ENCODE results near the gene EBF3.

EBF3 gene

DNA sequence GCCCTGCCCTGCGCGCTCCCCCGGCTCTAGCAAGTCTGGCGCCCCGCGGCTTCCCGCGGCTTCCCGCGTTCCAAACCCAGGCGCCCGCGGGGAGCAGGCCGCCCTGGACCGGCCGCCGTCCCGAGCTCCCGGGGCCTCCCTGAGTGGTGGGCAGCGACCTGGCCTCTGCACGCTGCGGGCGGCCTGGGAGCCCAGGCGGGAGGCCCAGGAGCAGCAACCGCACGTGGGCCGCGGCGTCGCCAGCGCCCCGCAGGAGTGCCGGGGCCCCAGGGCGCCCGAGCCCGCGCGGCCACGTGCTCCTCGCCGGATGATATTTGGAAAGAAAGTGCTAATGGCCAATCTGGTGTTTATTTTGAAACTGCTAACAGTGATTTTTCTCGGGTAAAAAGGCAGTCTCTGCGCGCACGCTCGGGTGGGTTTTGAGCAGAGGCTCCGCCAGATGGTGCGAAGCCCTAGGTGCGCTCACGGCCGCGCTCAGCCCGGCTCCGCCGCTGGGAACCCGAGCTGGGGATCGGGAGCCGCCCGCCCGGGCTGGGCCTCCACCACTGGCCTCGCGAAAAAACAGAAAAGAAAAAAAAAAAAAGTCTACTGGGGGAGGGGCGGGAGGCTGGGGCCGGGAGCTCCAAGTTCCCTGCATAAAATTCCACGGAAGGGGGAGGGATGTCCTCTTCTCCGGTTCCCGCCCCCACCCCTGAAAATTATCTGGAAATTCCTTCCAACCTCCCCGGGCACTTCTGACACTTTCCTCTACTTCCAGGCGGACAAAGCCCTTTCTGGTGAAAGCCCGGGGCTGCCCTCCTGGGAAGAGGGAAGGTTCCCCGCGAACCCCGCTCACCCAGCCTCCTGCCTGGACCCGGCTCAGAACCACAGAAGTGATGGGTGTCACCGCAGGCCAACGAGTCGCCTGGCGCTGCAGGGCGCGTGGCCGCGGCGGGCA is 4.3 kb downstream of the EBF3 start:
- DNase-seq (ENCODE audit: low read depth in 3 of 3), result no peak

DNA sequence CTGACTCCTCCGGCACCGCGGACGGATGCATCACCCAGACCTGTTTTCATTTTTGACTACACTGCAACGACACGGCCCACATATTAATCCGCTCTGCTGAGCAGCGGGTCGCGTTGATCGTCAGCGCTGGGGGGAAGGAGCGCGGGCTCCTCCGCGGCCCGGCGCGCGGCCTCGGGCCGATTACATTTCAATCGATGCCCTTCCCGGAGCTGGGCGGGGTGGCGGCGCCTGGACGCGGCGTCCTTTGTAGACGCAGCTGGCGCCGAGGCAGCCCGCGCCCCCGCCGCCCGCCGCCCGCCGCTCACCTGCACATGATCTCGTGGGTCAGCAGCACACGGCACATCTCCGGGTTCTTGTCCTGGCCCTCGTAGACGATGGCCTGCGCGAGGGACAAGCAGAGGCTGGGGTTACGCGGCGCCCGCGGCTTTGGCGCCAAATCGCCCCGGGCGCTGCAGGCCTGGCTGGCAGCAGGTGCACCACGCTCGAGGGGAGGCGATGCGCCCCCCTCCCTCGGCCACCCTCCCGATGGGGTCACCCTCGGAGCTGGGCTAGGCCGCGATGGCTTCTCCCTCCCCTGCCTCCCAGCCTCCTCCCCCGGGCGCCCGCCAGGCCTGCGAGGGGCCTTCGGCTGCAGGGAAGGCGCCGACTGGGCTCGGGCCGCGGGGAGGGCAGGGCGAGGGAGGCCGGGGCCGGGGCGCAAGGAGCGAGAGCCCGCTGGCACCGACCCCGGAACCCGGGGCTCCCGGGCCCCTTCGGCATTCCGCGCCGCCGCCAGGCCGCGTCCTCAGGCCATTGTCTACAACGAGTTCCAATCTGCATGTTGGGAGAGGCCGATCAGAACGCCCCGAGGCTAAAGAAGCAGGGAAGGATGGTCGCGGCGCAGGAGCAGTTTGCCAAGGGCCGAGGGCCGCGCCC is 5.2 kb downstream of the EBF3 start:
- no peak for DNase-seq (ENCODE audit: low read depth in 3 of 3)

DNA sequence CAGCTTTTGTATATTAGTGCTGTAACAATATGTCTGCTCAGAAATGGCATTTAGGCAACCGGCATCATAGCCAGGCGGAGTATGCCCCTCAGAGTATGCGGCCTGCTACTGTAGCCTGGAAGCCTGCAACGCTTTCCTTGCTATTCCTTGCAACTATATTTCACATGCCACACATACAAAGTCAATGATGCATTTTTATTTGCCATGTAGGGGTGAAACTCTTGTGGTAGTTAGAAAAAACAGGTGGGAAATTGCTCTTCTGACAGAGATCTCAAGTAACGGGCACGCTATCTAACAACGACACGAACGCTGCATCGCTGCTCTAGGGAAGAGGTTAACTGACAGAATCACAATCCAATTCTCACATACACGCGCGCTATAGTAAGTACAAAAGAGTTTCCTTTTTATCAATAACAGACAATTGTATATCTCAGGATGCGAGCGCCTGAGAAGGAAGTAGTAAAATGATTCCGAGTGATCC is 5.9 kb downstream of the EBF3 start:
- DNase-seq (ENCODE audit: low read depth in 3 of 3), result no peak

DNA sequence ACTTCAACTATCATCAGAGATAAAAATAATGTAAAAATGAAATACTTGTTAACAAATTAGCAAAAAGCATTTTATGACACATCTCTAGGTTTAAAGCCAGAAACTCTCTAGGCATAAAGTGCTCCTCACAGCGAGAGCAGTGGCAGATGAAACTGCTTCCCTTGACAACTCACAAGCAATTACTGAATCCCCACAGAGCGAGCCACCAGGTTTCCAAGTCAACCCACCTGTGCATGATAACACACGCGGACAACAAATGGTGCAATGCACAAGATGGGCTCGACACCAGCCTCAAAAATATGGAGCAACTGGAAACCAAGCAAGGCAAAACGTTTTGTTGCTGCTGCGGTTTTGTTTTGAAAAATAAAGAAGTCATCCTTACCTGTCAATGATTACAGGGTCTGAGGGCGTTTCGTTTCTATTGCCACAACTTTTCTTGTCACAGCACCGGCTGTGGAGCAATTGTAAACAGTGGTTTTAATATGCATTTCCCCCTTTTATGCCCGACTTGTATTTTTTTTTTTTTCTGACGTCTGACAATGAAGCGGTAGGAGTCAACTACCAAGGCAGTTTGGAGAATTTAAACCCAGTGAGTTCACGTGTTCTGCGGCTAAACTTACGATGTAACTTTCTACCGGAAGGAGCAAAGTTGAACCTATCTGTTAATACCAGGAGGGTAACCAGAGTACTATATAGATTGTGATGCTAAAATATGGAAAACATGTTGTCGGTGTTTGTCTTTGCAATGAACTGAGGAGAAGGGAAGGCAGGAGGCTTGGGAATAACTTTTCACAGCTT is 7.0 kb downstream of the EBF3 start:
- no peak for DNase-seq (ENCODE audit: low read depth in 3 of 3)

GRCh38 chr10:129956286-129956670 is 7.8 kb downstream of the EBF3 start:
- DNase-seq (ENCODE audit: low read depth in 3 of 3), result no peak

DNA sequence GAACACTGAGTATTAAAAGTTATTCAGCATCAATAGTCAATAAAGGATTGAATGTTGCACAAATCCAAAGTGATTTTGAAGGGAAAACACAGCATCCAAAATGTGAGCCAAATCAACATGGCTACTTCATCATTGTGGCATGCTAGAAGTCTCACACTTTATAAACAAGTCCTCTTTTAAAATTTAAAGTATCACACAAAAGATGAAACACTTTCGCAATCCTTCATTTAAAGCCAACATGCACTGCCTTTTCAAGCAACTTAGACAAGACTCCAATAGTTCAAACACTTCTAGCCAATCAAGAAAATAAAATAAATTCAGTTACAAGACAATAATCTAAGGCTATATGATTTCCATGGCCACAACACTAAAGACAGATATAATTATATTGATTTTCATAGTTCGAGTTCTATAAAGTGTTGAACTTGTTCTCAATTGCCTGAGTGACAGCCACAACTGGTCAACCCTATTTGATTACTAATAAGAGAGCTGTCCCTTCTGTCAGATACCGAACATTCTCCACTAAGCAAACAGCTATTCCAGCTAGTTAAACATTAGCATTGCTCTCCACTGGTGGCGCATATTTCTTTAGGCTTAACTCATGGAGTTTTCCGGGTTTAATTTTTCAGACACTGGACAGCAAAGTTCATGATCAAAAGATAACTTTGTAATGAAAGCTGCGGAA is 8.3 kb downstream of the EBF3 start:
- DNase-seq (ENCODE audit: low read depth in 3 of 3), result no peak

GRCh38 chr10:129954492-129955315 is 9.4 kb downstream of the EBF3 start:
- DNase-seq (ENCODE audit: low read depth in 3 of 3), result no peak

DNA sequence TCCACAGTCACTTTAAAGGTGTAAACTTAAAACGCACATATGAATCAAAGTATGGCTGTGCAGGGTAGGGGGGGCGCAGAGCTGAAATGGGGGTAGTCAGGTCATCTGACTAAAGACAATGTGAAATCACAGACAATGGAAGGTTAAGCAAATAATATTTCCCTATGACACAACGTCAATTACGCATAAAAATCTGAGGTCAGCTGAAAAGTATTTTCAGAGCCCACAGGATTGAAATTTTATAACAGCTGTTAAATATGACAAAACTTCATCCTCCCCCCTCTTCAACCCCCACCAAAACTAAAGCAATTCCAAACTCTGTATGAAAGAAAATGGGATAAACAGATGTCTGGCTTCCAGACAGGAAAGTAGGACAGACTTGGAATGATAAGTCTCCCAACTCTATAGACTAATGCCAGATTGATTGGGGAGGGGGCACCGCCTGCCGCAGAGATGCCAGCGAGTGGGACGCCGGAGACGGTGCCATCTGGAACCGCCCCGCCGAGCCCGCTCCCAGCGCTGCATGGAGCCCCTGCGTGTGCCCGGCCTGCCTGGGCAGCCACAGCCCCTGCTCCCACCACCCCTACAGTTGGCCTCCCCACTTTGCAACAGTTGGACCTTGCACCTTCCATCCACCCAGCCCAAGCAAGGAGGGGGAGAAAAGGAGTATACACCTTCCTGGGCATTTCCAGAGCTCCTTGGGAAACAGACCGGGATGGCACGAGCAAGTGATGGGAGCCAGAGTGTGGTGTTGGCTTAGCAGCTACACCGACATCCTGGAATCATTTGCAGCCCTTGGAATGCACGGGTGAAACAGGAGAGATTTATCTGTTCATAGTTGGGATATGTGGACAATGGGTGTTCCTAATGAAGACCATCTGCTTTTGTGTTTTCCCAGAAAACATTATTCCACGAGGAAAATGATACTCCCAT is 10.7 kb downstream of the EBF3 start:
- DNase-seq (ENCODE audit: low read depth in 3 of 3), result no peak

GRCh38 chr10:129952378-129953118 is 11.5 kb downstream of the EBF3 start:
- DNase-seq (ENCODE audit: low read depth in 3 of 3), result no peak

DNA sequence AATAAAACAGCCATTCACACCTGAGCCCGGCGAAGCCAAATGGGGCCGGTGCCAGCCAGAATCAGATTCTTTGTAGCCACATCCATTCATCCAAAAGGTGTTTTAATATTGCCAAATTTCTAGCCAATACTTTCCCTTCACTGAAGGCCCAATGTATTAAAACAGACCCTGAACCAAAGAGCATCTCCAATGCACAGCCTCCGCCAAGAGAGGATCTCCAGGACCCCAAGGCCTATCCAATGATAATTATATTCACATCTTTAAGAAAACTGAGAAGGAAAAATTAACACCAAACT is 12.2 kb downstream of the EBF3 start:
- no peak for DNase-seq (ENCODE audit: low read depth in 3 of 3)

DNA sequence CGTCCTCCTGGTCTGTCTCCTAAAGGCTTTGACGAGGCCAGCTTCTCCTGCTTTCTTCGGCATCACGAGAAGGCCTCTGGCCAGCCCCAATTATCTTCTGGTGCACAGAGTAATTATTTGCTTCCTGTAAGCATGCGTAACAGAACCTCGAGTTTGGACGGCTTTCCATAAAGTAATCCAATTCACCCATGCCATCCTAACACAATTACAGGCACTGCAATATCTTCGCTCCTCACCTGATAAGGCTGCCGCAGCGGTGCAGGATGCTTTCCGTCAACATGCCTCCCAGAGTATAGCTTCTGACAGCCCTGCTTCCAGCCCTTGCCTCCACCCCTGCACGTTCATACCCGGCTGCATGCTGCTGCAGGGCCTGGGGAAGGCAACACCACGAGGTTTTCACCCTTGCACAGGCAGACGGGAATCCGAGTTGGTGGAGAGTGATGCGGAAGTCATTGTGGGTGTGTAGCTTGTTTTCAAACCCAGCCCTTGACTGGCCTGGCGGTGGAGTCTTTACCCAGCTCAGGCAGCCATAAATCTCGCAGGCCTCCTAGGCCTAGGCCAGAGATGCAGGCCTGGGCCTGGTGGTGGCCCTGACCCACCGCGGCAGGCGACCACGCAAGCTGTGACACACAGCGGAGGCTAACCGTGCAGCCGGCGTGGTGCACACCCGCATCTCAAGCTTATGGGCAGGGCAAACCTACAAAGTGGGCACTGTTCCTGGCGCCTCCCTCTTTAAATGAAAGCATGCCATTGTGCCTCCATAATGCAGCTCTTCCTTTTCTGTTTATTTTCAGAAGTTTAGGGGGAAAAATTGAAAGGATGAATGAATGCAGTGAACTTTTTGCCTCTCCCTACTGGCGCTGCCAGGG is 12.7 kb downstream of the EBF3 start:
- no peak for DNase-seq (ENCODE audit: low read depth in 3 of 3)

DNA sequence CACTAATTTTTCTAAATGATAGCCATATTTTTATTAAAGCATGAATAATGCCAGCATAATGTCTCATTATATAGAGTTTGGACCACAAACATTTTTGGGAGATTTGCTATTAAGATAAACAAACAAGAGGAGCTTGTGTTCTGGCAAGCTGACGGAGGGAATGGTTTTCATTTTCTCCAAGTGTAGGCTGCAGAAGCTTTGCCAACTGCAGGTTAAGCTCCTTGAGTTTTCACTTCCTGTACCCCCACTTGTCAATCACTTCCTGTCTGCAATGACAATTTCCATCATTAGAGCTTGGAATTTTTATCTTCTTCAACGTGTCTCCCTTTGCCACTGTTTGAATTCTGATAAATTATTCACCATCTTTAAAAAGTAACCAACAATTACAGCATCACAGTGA is 13.4 kb downstream of the EBF3 start:
- no peak for DNase-seq (ENCODE audit: low read depth in 3 of 3)

GRCh38 chr10:129949891-129950291 is 14.2 kb downstream of the EBF3 start:
- DNase-seq (ENCODE audit: low read depth in 3 of 3), result no peak

DNA sequence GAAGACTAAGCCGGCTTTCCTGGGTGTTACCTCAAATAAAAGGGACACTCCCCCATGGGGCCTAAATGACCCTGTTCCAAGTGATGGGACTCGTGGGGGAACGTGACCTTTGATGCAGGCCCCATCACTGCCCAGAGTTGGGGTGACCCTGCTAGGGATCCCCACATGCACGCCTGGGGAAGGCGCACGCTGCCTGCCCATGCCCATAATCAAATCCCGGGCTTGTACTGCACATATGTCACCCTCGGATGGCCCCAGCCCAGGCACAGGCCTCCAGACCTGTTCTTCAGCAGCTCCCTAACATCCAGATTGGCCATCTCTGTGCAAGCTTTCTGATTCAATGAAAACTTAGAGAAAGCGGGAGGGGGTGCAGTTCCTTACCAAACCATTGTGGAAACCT is 14.7 kb downstream of the EBF3 start:
- no peak for DNase-seq (ENCODE audit: low read depth in 3 of 3)

- DNase-seq (ENCODE audit: low read depth in 3 of 3), result no peak
Observed at GRCh38 chr10:129946859-129947258, 17.2 kb downstream of the EBF3 start.

DNA sequence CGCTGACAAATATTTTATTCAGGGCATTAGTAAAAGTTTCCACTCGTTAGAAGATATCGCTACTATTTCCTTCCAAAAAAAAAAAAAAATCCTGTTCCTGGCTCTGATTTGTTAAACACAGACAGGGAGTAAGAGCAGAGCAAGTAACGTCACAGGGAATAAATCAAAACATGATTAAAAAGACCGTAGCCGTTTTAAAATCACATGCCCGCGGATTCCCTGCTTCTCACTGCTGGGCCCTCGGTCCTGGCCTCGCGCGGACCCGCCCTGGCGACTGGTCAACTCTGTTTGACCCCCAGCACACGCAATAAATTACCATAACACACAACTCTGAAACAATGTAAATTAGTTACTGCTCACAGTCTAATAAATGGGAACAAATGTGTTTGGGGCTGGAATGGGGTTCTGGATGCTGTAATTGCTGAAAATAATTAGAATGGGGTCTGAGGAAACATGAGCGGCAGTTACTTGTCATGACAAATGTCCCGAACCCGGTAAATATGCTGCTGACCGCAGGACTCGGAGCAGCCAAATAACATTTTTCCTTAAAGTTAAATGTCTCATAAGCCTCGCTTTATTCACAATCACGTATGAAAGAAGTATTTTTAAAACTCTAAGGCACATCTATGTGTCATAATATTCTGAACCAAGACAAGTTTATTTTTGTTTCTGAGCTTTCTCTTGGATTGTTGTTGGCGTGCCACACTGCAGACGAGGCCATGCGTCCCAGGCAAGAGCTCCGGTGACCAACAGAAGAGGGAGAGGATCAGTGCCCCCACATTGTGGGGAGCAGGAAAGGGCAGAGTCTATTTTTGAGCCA is 17.9 kb downstream of the EBF3 start:
- DNase-seq (ENCODE audit: low read depth in 3 of 3), result no peak

DNA sequence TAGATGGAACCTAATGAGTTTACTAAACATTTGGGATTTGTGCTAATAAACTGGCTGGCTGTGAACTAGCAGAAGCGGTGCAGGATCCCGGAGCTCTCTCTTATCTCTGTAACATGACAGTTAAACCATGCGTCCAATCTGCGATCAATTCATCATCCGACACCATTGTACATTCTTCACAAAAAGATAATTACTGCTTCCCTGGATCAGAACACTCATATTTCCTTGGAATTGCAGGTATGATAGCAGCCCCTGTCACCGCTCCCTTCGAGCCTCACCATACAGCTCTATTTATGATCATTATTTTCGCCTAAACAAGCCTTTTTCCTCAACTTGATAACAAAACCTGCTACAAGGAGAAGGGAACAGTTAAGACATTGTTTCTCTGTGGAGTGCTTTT is 18.5 kb downstream of the EBF3 start:
- no peak for DNase-seq (ENCODE audit: low read depth in 3 of 3)
